PFSK-1 (cell line): ENCODE data around the gene OR7G3.

Experiments used
- POLR2AphosphoS5 ChIP-seq: IDR thresholded peaks from 2 replicates; pipeline ENCODE4 v1.6.1; 2012; ENCODE audit warnings: low read depth, mild to moderate bottlenecking, control low read depth, low read length, moderate library complexity
- TAF1 ChIP-seq: IDR thresholded peaks from 2 replicates; pipeline ENCODE4 v1.6.1; 2012; ENCODE audit warnings: low read length, control low read depth, borderline replicate concordance; ENCODE audit not compliant: insufficient read depth

GRCh38 chr19:9151367-9151766 lies 24.6 kb upstream of the OR7G3 start:
- no peak for TF ChIP-seq TAF1
- TF ChIP-seq POLR2AphosphoS5: no peak
